G401.6 (cell line): Measurements from ENCODE around the gene SELENOP.
"Not testable (repeated sequence)": the region's sequence is repeated elsewhere in the genome, so short reads cannot be mapped to it uniquely, and the experiment has no call there.

ENCODE experiments used
- FAIRE-seq: peaks from 2 replicates; lab custom pipeline; 2012; peaks lifted over from hg19 to GRCh38; lab: Jason Lieb, UNC

Gene SELENOP

GRCh38 chr5:42826757-42827515 is 15.2 kb upstream of the SELENOP start:
- no peak for FAIRE-seq

GRCh38 chr5:42825422-42826148 is 13.9 kb upstream of the SELENOP start:
- no peak for FAIRE-seq

DNA sequence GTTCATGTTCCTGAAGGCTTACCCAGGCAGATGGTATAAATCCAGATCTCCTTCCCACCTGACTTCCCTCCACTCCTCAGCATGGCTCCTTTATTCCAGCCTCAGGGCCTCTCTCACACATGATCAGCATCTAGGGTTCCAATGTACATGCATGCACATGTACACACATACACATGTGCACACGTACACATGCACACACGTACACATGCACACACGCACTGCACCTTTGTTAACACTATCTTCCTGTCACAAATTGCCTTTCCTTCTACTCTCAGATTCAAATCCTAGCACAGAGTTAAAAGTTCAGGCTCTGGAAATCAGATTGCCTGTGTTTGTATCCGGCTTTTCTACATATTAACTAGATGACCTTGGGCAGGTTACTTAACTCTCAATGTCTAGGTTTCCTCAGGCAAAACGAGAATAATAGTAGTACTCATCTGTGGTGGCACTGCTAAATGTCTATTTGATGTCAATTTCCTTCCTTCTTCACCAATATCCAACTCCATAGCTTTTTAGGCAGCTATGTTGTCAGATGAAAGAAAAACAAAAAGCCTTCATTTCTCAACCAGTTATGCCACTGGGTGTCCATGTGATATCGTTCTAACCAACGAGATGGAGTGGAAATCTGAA is 12.8 kb upstream of the SELENOP start:
- no peak for FAIRE-seq

DNA sequence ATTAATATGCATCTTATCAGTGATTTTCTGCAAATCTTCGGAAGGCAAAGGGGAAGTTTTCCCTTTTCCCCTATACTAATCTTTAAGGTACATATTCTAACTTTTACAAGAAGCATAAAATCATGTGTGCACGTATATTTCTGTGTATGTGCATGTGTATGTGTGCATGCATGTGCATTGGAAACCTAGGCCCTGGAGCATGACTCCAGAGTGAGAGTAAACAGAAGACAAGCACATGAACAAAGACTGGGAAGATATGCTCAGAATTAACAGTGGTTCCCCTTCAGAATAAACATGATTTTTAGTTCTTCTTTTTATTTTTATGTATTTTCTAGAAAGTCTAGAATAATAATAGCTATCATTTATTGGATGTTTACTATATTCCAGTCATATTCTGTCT is 10.9 kb upstream of the SELENOP start:
- no peak for FAIRE-seq

DNA sequence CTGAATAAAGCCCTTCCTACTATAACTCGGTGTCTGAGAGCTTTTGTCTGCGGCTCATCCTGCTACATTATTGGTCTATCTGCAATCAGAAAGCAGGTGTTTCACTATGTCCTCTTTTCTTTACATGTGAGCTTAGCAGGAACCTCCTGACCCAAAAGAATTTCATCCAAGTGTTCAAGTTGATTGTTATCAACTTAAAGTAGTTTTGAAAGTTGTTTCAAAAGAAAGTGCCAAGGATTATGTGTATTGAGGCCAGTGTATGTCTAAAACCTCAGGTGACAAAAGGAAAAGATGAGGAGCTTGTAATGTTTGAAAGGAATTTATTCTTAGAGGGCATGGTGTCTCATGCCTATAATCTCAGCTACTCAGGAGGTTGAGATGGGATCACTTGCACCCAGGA is 8.1 kb upstream of the SELENOP start:
- no peak for FAIRE-seq

DNA sequence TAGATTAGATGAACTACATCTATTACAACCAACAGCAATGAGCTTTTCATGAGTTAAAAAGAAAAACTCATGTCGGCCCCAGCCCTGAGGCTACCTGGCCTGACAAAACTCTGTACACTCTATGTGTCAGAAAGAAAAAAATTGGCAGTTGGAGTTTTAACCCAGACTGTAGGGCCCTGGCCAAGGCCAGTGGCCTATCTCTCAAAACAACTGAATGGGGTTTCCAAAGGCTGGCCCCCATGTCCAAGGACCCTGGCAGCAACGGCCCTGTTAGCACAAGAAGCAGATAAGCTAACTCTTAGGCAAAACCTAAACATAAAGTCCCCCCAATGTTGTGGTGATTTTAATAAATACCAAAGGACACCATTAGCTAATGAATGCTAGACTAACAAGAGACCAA is 4.9 kb upstream of the SELENOP start:
- FAIRE-seq: not testable (repeated sequence)

DNA sequence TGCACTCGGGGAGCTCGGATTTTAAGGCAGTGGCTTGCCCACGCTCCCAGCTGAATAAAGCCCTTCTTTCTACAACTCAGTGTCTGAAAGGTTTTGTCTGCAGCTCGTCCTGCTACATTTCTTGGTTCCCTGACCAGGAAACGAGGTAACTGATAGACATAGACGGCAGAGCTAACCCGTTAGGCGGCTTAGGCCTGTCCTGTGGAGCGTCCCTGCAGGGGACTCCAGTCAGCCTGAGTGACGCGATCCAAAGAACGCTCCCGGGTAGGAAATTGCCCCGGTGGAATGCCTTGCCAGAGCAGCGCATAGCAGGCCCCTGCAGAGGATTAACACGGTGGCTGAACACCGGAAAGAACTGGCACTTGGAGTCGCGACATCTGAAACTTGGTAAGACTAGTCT is 1.8 kb upstream of the SELENOP start:
- FAIRE-seq: no peak

- no peak for FAIRE-seq
These were observed 928 bp upstream of the SELENOP start for GRCh38 chr5:42812620-42813019.

DNA sequence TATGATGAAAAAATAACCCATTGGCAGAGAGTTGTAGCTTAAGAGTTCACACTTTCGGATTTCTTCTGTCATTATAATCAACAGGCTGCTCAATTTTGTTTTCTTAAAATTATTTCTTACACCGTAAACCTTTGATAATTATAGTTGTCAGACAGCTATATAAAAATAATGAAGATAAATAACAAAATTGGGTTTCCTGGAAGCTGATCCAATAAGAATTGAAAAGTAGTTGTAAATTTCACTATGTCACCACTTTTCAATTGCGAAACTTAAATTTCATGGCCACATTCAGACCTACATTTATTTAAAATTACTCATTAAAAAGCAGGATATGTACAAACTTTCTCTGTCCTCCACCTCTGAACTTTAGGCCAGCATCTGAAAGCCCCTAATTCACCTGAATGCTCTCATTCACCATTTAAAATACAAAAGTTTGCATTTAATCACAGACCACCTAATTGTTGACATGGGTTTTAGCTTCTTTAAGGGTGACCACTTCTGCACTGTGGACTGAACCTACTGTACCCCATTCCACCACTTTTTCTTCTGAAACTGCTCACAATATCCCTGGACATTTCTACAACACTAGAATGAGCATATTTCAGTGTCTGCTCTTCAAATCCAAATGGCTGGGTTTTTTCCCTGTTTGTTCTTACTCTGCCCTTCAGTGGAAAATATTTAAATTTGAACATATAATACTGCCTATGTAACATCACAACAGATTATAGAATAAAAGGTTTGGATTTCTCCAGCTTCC is 680 bp downstream of the SELENOP start:
- FAIRE-seq: no peak

GRCh38 chr5:42808888-42809611 is 2.6 kb downstream of the SELENOP start:
- FAIRE-seq: no peak

DNA sequence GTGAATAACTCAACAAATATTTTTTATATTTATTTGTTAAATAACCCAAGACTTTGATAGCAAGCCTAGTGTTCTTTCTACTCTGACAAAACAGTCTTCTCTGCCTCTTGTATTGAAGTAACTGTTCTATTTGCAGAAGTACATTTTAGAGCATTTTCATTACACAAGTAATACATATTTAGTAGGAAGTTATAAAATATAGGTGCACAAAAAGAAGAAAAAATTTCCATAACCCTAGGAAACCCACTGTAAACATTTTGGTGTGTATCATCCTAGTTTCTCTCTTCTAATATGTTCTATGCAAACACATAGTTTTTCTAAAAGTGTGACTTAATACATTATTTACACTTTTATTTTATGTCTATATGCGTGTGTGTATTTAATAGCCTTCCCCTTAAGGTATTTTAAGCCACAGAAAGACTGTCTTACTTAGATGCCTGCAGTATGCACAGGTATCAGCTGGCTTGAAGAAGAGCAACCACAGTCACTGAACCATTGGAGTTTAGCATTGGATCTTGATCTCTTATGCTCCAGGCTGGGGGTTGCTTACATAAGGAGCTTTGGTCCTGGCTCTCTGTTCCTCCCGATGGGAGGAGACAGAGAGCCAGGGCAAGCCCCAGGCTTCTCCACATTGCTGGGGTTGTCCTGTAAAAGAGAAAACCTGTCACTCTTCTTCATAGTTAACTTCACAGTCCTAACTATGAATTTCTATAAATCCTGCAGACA is 3.8 kb downstream of the SELENOP start:
- FAIRE-seq: no peak

DNA sequence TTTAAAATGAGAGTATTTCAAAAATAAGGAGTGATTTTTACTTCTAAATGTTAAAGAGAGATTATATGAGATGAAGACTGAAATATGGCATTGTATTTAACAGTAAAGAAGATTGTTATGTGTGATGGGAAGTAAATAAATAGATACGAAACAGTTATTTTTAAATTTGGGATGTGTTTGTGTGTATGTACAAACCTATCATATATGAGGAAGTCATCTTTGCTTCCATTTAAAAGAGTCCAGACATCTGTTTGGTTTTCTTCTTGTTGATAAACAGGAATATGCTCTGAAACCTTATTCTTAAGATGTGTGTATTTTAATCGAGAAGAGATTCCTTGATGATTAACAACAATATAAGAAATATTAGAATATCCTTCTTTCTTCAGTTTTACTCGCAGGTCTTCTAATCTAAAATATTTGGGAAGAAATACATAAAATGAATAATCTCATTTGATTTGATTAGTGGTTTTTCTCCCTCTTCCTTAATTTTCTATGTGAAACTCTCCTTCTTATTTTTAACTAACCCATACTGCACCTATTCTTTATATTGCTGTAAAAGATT is 4.9 kb downstream of the SELENOP start:
- no peak for FAIRE-seq

DNA sequence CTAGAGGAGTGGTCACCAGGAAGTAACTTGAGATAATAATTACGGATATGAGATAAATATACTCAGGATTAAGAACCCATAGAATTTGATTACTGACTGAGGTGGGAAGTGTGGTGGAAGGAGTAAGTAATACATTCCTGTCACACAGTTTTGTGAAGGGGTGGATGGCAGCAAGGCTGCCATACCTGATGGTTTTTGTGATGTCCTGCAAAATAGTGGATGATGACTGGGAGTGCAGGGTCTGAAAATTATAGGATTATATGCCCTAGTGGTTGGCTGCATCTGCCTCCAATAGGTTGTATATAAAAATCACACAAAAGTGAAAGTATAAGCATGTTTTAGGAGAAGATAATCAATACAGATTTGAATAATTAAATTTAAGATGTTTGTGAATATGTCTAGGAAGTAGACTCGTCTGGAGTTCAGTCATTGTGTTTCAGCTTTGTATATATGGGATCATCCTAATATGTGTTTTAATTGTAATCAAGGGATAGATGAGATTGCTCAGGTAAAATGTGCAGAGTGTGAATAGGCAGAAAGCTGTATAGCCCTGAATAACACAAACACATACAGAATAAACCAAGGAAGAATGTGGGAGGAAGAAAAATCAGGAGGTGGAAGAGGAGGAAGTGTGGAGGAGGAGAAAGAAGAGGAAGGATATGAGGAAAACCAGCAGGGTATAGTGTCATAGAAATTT is 5.5 kb downstream of the SELENOP start:
- FAIRE-seq: no peak

GRCh38 chr5:42804717-42805339 is 6.9 kb downstream of the SELENOP start:
- FAIRE-seq: no peak

DNA sequence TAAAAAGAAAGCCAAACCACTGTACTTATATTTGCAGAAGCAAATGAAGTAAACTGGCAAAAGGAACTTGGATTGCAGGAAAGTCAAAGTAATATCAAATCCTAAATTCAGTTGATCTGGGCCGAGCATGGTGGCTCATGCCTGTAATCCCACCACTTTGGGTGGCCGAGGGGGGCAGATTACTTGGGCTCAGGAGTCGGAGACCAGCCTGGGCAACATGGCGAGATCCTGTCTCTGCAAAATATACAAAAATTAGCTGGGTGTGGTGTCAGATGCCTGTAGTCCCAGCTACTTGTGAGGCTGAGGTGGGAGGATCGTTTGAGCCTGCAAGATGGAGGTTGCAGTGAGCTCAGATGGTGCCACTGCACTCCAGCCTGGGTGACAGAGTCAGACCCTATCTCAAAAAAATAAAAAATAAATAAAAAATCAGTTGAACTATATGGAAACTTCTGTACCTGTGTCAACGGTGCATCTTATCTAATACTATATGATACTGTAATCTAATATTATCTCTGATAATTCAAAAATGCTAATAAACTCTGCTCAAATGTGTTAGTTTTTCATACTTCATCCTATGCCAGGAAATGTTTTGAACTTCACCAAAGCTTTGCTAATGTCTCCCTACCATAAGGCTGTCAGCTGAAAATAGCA is 10.1 kb downstream of the SELENOP start:
- no peak for FAIRE-seq

DNA sequence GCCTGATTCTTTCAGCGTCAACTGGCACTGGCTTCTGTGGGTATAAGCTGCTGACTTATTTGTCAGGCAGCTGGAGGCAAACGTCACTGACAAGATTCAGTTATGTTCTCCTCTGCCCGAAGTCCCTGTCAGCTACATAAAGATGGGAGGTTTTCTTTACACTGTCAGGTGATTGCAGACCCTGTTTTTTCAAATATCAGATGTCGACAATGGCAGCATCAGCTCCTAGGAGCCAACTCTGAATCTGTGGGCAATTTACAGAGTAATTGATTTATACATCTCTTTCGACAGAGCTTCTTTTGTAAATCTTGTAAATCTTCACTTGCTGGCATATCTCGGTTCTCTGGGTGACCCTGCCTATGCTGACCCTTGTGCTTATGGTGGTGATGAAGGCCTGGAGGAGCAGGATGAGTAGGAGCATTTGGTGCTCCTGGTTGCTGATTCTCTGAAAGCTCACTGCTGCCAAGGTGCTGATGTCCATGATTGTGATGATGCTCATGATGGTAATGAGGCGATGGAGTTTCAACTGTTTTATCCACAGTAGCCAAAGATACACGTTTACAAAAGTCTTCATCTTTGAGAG is 10.9 kb downstream of the SELENOP start:
- no peak for FAIRE-seq

DNA sequence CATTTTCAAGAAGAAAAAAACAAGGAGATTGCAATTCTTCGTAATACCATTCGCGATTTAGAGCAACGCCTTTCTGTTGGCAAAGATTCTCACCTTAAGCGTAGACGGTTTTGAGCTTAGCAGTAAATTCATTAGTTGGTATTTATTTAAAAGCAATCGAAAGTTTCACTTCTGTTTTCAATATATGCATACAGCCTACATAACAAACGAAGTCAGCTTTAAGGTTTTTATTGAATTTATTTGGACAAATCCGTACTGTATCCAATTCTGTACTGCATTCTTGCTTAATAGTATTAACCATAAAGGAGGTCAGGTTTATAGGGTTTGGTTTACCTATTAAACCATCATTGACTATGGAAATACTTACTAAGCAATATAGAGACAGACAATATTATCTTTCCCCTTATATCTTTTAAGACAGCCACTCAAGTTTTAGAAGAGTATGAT is 12.0 kb downstream of the SELENOP start:
- FAIRE-seq: no peak

GRCh38 chr5:42799241-42799608 is 12.5 kb downstream of the SELENOP start:
- no peak for FAIRE-seq
